Prostate gland (tissue), 2 donors: ENCODE data around the gene TNNI3.

ENCODE experiments used
- CTCF ChIP-seq, 4 experiments: fragments of 200-600 bp in 2 of 4; fragments of 450-650 bp in 2 of 4; sonication (generic) in 2 of 4; IDR thresholded peaks; 1 replicate in 3 of 4; 2 replicates in 1 of 4; pipeline ENCODE4 v1.5.1; 2016 to 2019; ENCODE audit warnings: antibody characterized with exemption in 4 of 4, mild to moderate bottlenecking in 2 of 4, moderate library complexity in 2 of 4
- POLR2A ChIP-seq: fragments of 450-650 bp; IDR thresholded peaks from one replicate; pipeline ENCODE4 v1.6.1; 2016; ENCODE audit warnings: antibody characterized with exemption, mild to moderate bottlenecking
- POLR2AphosphoS5 ChIP-seq: sonication (generic); formaldehyde crosslinking; IDR thresholded peaks from one replicate; pipeline ENCODE4 v1.6.1; 2017; ENCODE audit warnings: antibody characterized with exemption

- TF ChIP-seq CTCF (IDR thresholded peaks at IDR 0.05) (no peak), POLR2AphosphoS5 (no peak), POLR2A (no peak)
These were observed 50.9 kb downstream of the TNNI3 start for GRCh38 chr19:55106591-55106990.
